HepG2 (cell line): Measurements from ENCODE around the gene DCD. TPM values are rescaled to one million over a fixed set of nuclear protein-coding genes. Genes with fewer than 3 reads are reported as not detected.
"Not testable (repeated sequence)": the region's sequence is repeated elsewhere in the genome, so short reads cannot be mapped to it uniquely, and the experiment has no call there.

Source experiments
- ATAC-seq: fragments of 200-7000 bp; cut with Tn5 transposase; 3 replicates; pipeline ENCODE4 v1.9.1; 2020; ENCODE audit warnings: mild to moderate bottlenecking, moderate library complexity
- BruUV-seq: library from RNA; stranded (reverse); fragments of 400-500 nt; replicated peaks from 2 replicates; lab custom pipeline; 2021; lab: Mats Ljungman, UMichigan
- CTCF ChIA-PET: fragments of 300-600 bp; formaldehyde crosslinking; extraction: SDS; loops from one replicate; lab custom pipeline; 2021; ENCODE audit warnings: low total read pairs, inconsistent platforms, low intra/inter-chr PET ratio; lab: Yijun Ruan, JAX
- POLR2A ChIA-PET: fragments of 350-600 bp; sonication (Branson Sonifier 250); formaldehyde crosslinking; loops from one replicate; lab custom pipeline; 2020; ENCODE audit warnings: antibody characterized with exemption, inconsistent platforms; lab: Yijun Ruan, JAX
- DNase-seq: peaks from one replicate; pipeline ENCODE4 v3.0.0-alpha.2; 2015; ENCODE audit warnings: low spot score
- FAIRE-seq: peaks from 3 replicates; lab custom pipeline; 2011; peaks lifted over from hg19 to GRCh38; lab: Jason Lieb, UNC
- H2AFZ ChIP-seq: one replicate; pipeline ENCODE4 v1.6.1; 2011; ENCODE audit warnings: low read length, inconsistent platforms
- H3K27ac ChIP-seq: fragments of 300-600 bp; 3 replicates; pipeline ENCODE4 v1.8.0; 2011; ENCODE audit warnings: mixed run types, mild to moderate bottlenecking, mixed read lengths, low read length, inconsistent platforms; ENCODE audit not compliant: insufficient read depth; ENCODE audit errors: extremely low read length
- H3K27me3 ChIP-seq, 2 experiments: fragments of 200-600 bp in 1 of 2; 2 replicates in 1 of 2; 3 replicates in 1 of 2; pipeline versions ENCODE4 v1.6.0 to v1.8.0; 2011; ENCODE audit warnings: low read length in 2 of 2, mild to moderate bottlenecking in 2 of 2, moderate library complexity in 2 of 2, inconsistent platforms in 1 of 2; ENCODE audit not compliant: insufficient read depth in 2 of 2, control insufficient read depth in 1 of 2
- H3K36me3 ChIP-seq, 2 experiments: fragments of 200-600 bp in 1 of 2; replicated peaks in 1 of 2; 2 replicates in 1 of 2; 3 replicates in 1 of 2; pipeline versions ENCODE4 v1.5.1 to v1.8.0; 2011; ENCODE audit warnings: low read length in 2 of 2, inconsistent platforms in 1 of 2; ENCODE audit not compliant: insufficient read depth in 2 of 2, control insufficient read depth in 1 of 2
- H3K4me1 ChIP-seq: 2 replicates; pipeline ENCODE4 v1.5.1; 2012; ENCODE audit warnings: low read length, inconsistent platforms; ENCODE audit not compliant: insufficient read depth
- H3K4me2 ChIP-seq: 2 replicates; pipeline ENCODE4 v1.6.0; 2011; ENCODE audit warnings: low read depth, low read length, inconsistent platforms
- H3K4me3 ChIP-seq, 3 experiments: fragments of 200-600 bp in 1 of 3; sonication (generic), shearing (Covaris generic) in 1 of 3; replicated peaks in 1 of 3; 2 replicates each; pipeline ENCODE4 v1.5.1; 2011 to 2016; ENCODE audit warnings: low read length in 3 of 3, inconsistent platforms in 2 of 3, low read depth in 2 of 3, mild to moderate bottlenecking in 2 of 3, control low read depth in 1 of 3, mixed read lengths in 1 of 3; ENCODE audit not compliant: insufficient read depth in 1 of 3
- H3K79me2 ChIP-seq: one replicate; pipeline ENCODE4 v1.6.1; 2011; ENCODE audit warnings: low read length, inconsistent platforms; ENCODE audit not compliant: insufficient read depth
- H3K9ac ChIP-seq: 2 replicates; pipeline ENCODE4 v1.6.0; 2011; ENCODE audit warnings: mild to moderate bottlenecking, low read depth, low read length, inconsistent platforms; ENCODE audit not compliant: insufficient read depth
- H3K9me3 ChIP-seq: 2 replicates; pipeline ENCODE4 v1.5.1; 2012; ENCODE audit warnings: mild to moderate bottlenecking, low read length
- H4K20me1 ChIP-seq: 2 replicates; pipeline ENCODE4 v1.6.0; 2011; ENCODE audit warnings: inconsistent platforms, mild to moderate bottlenecking, low read length, moderate library complexity; ENCODE audit not compliant: insufficient read depth
- WGBS: methylation state at CpG from one replicate; pipeline ENCODE4 v1.1.6; 2017; ENCODE audit warnings: low lambda C conversion rate; 5-methylcytosine and 5-hydroxymethylcytosine counted together
- in situ Hi-C: cut with HindIII; loops from 2 replicates; pipeline ENCODE4 v1.10.0; 2017; ENCODE audit warnings: low pct_unique_long_range_greater_than_20kb; ENCODE audit not compliant: extremely low pct_ligation_motif_present
- intact Hi-C: fragments of 100-400 bp; cut with micrococcal nuclease; formaldehyde crosslinking; loops from one replicate; pipeline ENCODE4 v1.10.0; 2022; ENCODE audit not compliant: unreplicated experiment
- polyA plus RNA-seq, 8 experiments: library from polyadenylated mRNA; depleted of rRNA in 3 of 8; stranded (reverse) in 7 of 8; unstranded in 1 of 8; fragments of >200 nt; fragmentation: Illumina TruSeq in 4 of 8; extraction: Trizol in 4 of 8; gene quantifications; 2 replicates each; pipeline versions ENCODE4 v1.2.1 to v1.2.3, GENCODE V29; 2011 to 2016; ENCODE audit warnings: low read depth in 4 of 8, missing spikeins in 1 of 8, mixed read lengths in 1 of 8; ENCODE audit not compliant: insufficient read depth in 1 of 8
- total RNA-seq, 5 experiments: library from RNA; depleted of rRNA; stranded (reverse); fragments of >200 nt; fragmentation: Illumina TruSeq; extraction: Trizol; gene quantifications; 2 replicates each; pipeline ENCODE4 v1.2.3, GENCODE V29; 2016; ENCODE audit warnings: low read depth in 1 of 5
- TF ChIP-seq, protein P1 (sequence below): sonication (generic); formaldehyde crosslinking; IDR thresholded peaks from 2 replicates; pipeline ENCODE4 v1.5.1; 2020; ENCODE audit warnings: mild to moderate bottlenecking, missing genetic modification reagents, borderline replicate concordance

DCD gene
- total and polyA plus RNA-seq, 2 of the 13 experiments (the other 11 are each of a cell fraction or from before 2014, with no cell fraction given): not detected

- Histone ChIP-seq H3K36me3 (no peaks in the 10 kb centered on the region), H2AFZ (no peak overlapping the region), H3K9me3 (no peaks in the 10 kb centered on the region), H4K20me1 (no peaks in the 10 kb centered on the region), H3K4me1 (no peaks in the 10 kb centered on the region), H3K4me3 (no peak overlapping the region), H3K4me2 (no peak overlapping the region), H3K9ac (no peak overlapping the region), H3K27ac (no peak overlapping the region), H3K27me3 (peaks cover 0 to 13% of the 10 kb centered on the region in 2 experiments; a peak in 2 of 5 replicates), H3K79me2 (no peaks in the 10 kb centered on the region)
- ChIA-PET POLR2A (no interaction called here), CTCF (no interaction called here)
- WGBS: 45% methylated on average over 4 of the region's 4 CpGs
- FAIRE-seq: no peak
- ATAC-seq: no peak
- DNase-seq: no peak
- TF ChIP-seq, protein P1, sequence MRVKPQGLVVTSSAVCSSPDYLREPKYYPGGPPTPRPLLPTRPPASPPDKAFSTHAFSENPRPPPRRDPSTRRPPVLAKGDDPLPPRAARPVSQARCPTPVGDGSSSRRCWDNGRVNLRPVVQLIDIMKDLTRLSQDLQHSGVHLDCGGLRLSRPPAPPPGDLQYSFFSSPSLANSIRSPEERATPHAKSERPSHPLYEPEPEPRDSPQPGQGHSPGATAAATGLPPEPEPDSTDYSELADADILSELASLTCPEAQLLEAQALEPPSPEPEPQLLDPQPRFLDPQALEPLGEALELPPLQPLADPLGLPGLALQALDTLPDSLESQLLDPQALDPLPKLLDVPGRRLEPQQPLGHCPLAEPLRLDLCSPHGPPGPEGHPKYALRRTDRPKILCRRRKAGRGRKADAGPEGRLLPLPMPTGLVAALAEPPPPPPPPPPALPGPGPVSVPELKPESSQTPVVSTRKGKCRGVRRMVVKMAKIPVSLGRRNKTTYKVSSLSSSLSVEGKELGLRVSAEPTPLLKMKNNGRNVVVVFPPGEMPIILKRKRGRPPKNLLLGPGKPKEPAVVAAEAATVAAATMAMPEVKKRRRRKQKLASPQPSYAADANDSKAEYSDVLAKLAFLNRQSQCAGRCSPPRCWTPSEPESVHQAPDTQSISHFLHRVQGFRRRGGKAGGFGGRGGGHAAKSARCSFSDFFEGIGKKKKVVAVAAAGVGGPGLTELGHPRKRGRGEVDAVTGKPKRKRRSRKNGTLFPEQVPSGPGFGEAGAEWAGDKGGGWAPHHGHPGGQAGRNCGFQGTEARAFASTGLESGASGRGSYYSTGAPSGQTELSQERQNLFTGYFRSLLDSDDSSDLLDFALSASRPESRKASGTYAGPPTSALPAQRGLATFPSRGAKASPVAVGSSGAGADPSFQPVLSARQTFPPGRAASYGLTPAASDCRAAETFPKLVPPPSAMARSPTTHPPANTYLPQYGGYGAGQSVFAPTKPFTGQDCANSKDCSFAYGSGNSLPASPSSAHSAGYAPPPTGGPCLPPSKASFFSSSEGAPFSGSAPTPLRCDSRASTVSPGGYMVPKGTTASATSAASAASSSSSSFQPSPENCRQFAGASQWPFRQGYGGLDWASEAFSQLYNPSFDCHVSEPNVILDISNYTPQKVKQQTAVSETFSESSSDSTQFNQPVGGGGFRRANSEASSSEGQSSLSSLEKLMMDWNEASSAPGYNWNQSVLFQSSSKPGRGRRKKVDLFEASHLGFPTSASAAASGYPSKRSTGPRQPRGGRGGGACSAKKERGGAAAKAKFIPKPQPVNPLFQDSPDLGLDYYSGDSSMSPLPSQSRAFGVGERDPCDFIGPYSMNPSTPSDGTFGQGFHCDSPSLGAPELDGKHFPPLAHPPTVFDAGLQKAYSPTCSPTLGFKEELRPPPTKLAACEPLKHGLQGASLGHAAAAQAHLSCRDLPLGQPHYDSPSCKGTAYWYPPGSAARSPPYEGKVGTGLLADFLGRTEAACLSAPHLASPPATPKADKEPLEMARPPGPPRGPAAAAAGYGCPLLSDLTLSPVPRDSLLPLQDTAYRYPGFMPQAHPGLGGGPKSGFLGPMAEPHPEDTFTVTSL (CRISPR knock-in tag): no peak
- no TSS peak for BruUV-seq
- intact Hi-C loops (no loop called here), in situ Hi-C loops (no loop called here)
Measured at GRCh38 chr12:54641089-54641488, 7.1 kb downstream of the DCD start.

GRCh38 chr12:54639112-54639511 lies 9.1 kb downstream of the DCD start:
- in situ Hi-C loops, CTCF ChIA-PET, FAIRE-seq, intact Hi-C loops, H3K27ac ChIP-seq, H3K9ac ChIP-seq, H3K4me2 ChIP-seq, BruUV-seq, H3K27me3 ChIP-seq, H3K4me3 ChIP-seq, H2AFZ ChIP-seq, H3K4me1 ChIP-seq, H3K79me2 ChIP-seq, H3K36me3 ChIP-seq, DNase-seq, ATAC-seq, H4K20me1 ChIP-seq, H3K9me3 ChIP-seq, POLR2A ChIA-PET: not testable (repeated sequence)
- 17% methylated on average over 2 of the region's 2 CpGs for WGBS
